HCT116 (cell line): ENCODE measurements around the gene LSAMP. TPM values are rescaled to one million over a fixed set of nuclear protein-coding genes. Genes with fewer than 3 reads are reported as not detected.

Source experiments
- ATAC-seq: fragments of 200-7000 bp; cut with Tn5 transposase; 2 replicates; pipeline ENCODE4 v1.9.1; 2020; ENCODE audit warnings: mild to moderate bottlenecking, moderate library complexity
- BruUV-seq: library from RNA; stranded (reverse); fragments of 400-500 nt; replicated peaks from 2 replicates; lab custom pipeline; 2021; lab: Mats Ljungman, UMichigan
- CTCF ChIA-PET: fragments of 300-600 bp; sonication (Branson Sonifier 250); formaldehyde crosslinking; loops from one replicate; lab custom pipeline; 2021; ENCODE audit warnings: antibody characterized with exemption; lab: Charles Lee
- POLR2A ChIA-PET: fragments of 300-600, 350-600 bp; sonication (Branson Sonifier 250); formaldehyde crosslinking; loops from one replicate; lab custom pipeline; 2021; ENCODE audit warnings: antibody characterized with exemption; lab: Charles Lee
- RAD21 ChIA-PET, 2 experiments: fragments of 300-600 bp; sonication (Branson Sonifier 250); formaldehyde crosslinking; loops; one replicate each; lab custom pipeline; 2023; ENCODE audit warnings: low total read pairs in 2 of 2; ENCODE audit not compliant: uncharacterized antibody in 2 of 2, unreplicated experiment in 2 of 2, low non-redundant PET in 1 of 2; lab: Charles Lee
- DNase-seq: peaks from one replicate; pipeline ENCODE4 v3.0.0-alpha.2; 2010; ENCODE audit warnings: low read depth, low spot score
- H2AFZ ChIP-seq: fragments of 200-600 bp; shearing (Covaris generic), sonication (generic); 2 replicates; pipeline ENCODE4 v1.6.1; 2017; ENCODE audit warnings: low read depth, mixed run types, mixed read lengths, antibody characterized with exemption, low read length; ENCODE audit not compliant: poor library complexity, severe bottlenecking
- H3K27ac ChIP-seq: 2 replicates; pipeline ENCODE4 v1.5.1; 2012; ENCODE audit warnings: low read depth, low read length
- H3K27me3 ChIP-seq: fragments of 200-600 bp; sonication (generic); 2 replicates; pipeline ENCODE4 v1.6.1; 2016; ENCODE audit warnings: mixed run types, low read length, mixed read lengths; ENCODE audit not compliant: insufficient read depth
- H3K36me3 ChIP-seq, 2 experiments: fragments of 200-500 bp in 1 of 2; fragments of 200-600 bp in 1 of 2; sonication (Bioruptor generic) in 1 of 2; sonication (generic) in 1 of 2; 2 replicates each; pipeline versions ENCODE4 v1.5.1 to v1.6.1; 2014 to 2016; ENCODE audit warnings: low read length in 2 of 2, inconsistent platforms in 1 of 2, mixed read lengths in 1 of 2, mixed run types in 1 of 2; ENCODE audit not compliant: insufficient read depth in 2 of 2, control insufficient read depth in 1 of 2
- H3K4me1 ChIP-seq, 2 experiments: fragments of 200-600 bp in 1 of 2; sonication (generic) in 1 of 2; 2 replicates each; pipeline versions ENCODE4 v1.5.1 to v1.6.1; 2012 to 2017; ENCODE audit warnings: low read length in 2 of 2, inconsistent platforms in 1 of 2, mild to moderate bottlenecking in 1 of 2, mixed read lengths in 1 of 2, mixed run types in 1 of 2, moderate library complexity in 1 of 2; ENCODE audit not compliant: insufficient read depth in 2 of 2, control insufficient read depth in 1 of 2
- H3K4me2 ChIP-seq: fragments of 200-600 bp; sonication (generic); 2 replicates; pipeline ENCODE4 v1.6.1; 2017; ENCODE audit warnings: mixed run types, low read length, mixed read lengths
- H3K4me3 ChIP-seq, 2 experiments: fragments of 200-600 bp in 1 of 2; sonication (generic) in 1 of 2; replicated peaks in 1 of 2; 2 replicates each; pipeline ENCODE4 v1.5.1; 2011 to 2016; ENCODE audit warnings: low read length in 2 of 2, control low read depth in 1 of 2, low read depth in 1 of 2, mild to moderate bottlenecking in 1 of 2, mixed read lengths in 1 of 2, mixed run types in 1 of 2
- H3K79me2 ChIP-seq: fragments of 200-600 bp; sonication (generic); 2 replicates; pipeline ENCODE4 v1.6.1; 2017; ENCODE audit warnings: mild to moderate bottlenecking, mixed run types, low read length, moderate library complexity, mixed read lengths; ENCODE audit not compliant: insufficient read depth
- H3K9ac ChIP-seq: fragments of 200-600 bp; sonication (generic); 2 replicates; pipeline ENCODE4 v1.6.1; 2016; ENCODE audit warnings: low read length, mixed read lengths
- H3K9me2 ChIP-seq: fragments of 200-600 bp; sonication (generic), shearing (Covaris generic); 2 replicates; pipeline ENCODE4 v1.6.1; 2017; ENCODE audit warnings: mixed run types, mild to moderate bottlenecking, moderate library complexity; ENCODE audit not compliant: insufficient read depth
- H3K9me3 ChIP-seq, 2 experiments: fragments of 200-500 bp in 1 of 2; fragments of 200-600 bp in 1 of 2; sonication (Bioruptor generic) in 1 of 2; sonication (generic) in 1 of 2; 2 replicates each; pipeline ENCODE4 v1.6.1; 2014 to 2017; ENCODE audit warnings: low read length in 2 of 2, mixed read lengths in 2 of 2, inconsistent platforms in 1 of 2, low read depth in 1 of 2, mild to moderate bottlenecking in 1 of 2, mixed run types in 1 of 2, moderate library complexity in 1 of 2; ENCODE audit not compliant: control insufficient read depth in 1 of 2, insufficient read depth in 1 of 2
- H4K20me1 ChIP-seq: fragments of 200-600 bp; sonication (generic), shearing (Covaris generic); 2 replicates; pipeline ENCODE4 v1.6.1; 2017; ENCODE audit warnings: mixed run types, mild to moderate bottlenecking, moderate library complexity; ENCODE audit not compliant: insufficient read depth
- ATF3 ChIP-seq: IDR thresholded peaks from 2 replicates; pipeline ENCODE4 v1.6.1; 2012
- CEBPB ChIP-seq: IDR thresholded peaks from 2 replicates; pipeline ENCODE4 v1.6.1; 2012; ENCODE audit warnings: low read depth
- CTCF ChIP-seq, 3 experiments: fragments of 200-600 bp in 1 of 3; sonication (generic) in 1 of 3; IDR thresholded peaks in 2 of 3; conservative IDR thresholded peaks in 1 of 3; 2 replicates each; pipeline ENCODE4 v1.5.1; 2012 to 2017; ENCODE audit warnings: low read depth in 2 of 3, low read length in 2 of 3, antibody characterized with exemption in 1 of 3, borderline replicate concordance in 1 of 3, control low read depth in 1 of 3, mild to moderate bottlenecking in 1 of 3, mixed read lengths in 1 of 3, mixed run types in 1 of 3, moderate library complexity in 1 of 3; ENCODE audit not compliant: insufficient read depth in 1 of 3
- ELF1 ChIP-seq: IDR thresholded peaks from 2 replicates; pipeline ENCODE4 v1.6.1; 2012; ENCODE audit warnings: low read depth, borderline replicate concordance
- EZH2 ChIP-seq: fragments of 200-600 bp; sonication (generic); IDR thresholded peaks from 2 replicates; pipeline ENCODE4 v1.6.1; 2017; ENCODE audit warnings: antibody characterized with exemption, mixed run types
- EZH2phosphoT487 ChIP-seq: fragments of 200-600 bp; IDR thresholded peaks from 2 replicates; pipeline ENCODE4 v1.6.1; 2018; ENCODE audit warnings: antibody characterized with exemption, borderline replicate concordance
- MAX ChIP-seq: IDR thresholded peaks from 2 replicates; pipeline ENCODE4 v1.6.1; 2012
- POLR2A ChIP-seq: IDR thresholded peaks from 2 replicates; pipeline ENCODE4 v1.7.0; 2011; ENCODE audit warnings: borderline replicate concordance; ENCODE audit not compliant: insufficient read depth, insufficient read length; ENCODE audit errors: extremely low read depth
- POLR2AphosphoS5 ChIP-seq: IDR thresholded peaks from 2 replicates; pipeline ENCODE4 v1.6.1; 2011; ENCODE audit warnings: mild to moderate bottlenecking, low read depth, low read length, moderate library complexity
- REST ChIP-seq: IDR thresholded peaks from 2 replicates; pipeline ENCODE4 v1.6.1; 2012; ENCODE audit warnings: low read depth
- SIN3A ChIP-seq: IDR thresholded peaks from 2 replicates; pipeline ENCODE4 v1.6.1; 2012; ENCODE audit warnings: low read depth
- SP1 ChIP-seq: IDR thresholded peaks from 2 replicates; pipeline ENCODE4 v1.6.1; 2012; ENCODE audit warnings: low read depth
- SRF ChIP-seq: IDR thresholded peaks from 2 replicates; pipeline ENCODE4 v1.6.1; 2012; ENCODE audit warnings: low read depth
- TCF7L2 ChIP-seq: IDR thresholded peaks from 2 replicates; pipeline ENCODE4 v1.7.0; 2011; ENCODE audit warnings: borderline replicate concordance, inconsistent platforms; ENCODE audit not compliant: insufficient read depth, insufficient read length; ENCODE audit errors: extremely low read depth
- ZBTB33 ChIP-seq: IDR thresholded peaks from 2 replicates; pipeline ENCODE4 v1.6.1; 2011; ENCODE audit warnings: mild to moderate bottlenecking, low read length, moderate library complexity; ENCODE audit not compliant: insufficient replicate concordance; ENCODE audit errors: extremely low read depth
- ZFX ChIP-seq: fragments of 450-650 bp; IDR thresholded peaks from 2 replicates; pipeline ENCODE4 v1.6.1; 2017
- ZNF274 ChIP-seq: fragments of 200-500 bp; sonication (Bioruptor generic); IDR thresholded peaks from 2 replicates; pipeline ENCODE4 v1.6.1; 2014; ENCODE audit warnings: mild to moderate bottlenecking, low read depth, low read length, inconsistent platforms
- intact Hi-C: fragments of 100-400 bp; cut with micrococcal nuclease; formaldehyde crosslinking; loops from 2 replicates; pipeline ENCODE4 v1.10.0; 2022
- total RNA-seq: library from RNA; stranded (reverse); gene quantifications from one replicate; pipeline ENCODE4 v1.2.1, GENCODE V29; 2021; ENCODE audit not compliant: unreplicated experiment

The LSAMP gene
- total RNA-seq, 1 experiment from 2014 or later = 0.25 TPM

GRCh38 chr3:116449546-116450350, 4.5 kb upstream of the LSAMP start:
- CTCF ChIA-PET = no interaction called here
- no peak for DNase-seq
- H3K9me3 ChIP-seq = no peaks in the 10 kb centered on the region
- POLR2A ChIA-PET = no interaction called here
- H3K9ac ChIP-seq = no peak overlapping the region
- no peaks in the 10 kb centered on the region for H4K20me1 ChIP-seq
- intact Hi-C loops = loop anchor here (10.0 kb wide), 1 partner anchor 305 kb away; no protein-coding TSS in a partner anchor
- no peaks in the 10 kb centered on the region for H3K79me2 ChIP-seq
- H3K27me3 ChIP-seq = no peaks in the 10 kb centered on the region
- H3K27ac ChIP-seq = no peak overlapping the region
- ATAC-seq = no peak
- no peak for TF ChIP-seq REST
- no peak for TF ChIP-seq SRF
- TF ChIP-seq POLR2AphosphoS5 = no peak
- no peak for TF ChIP-seq SP1
- no peak for TF ChIP-seq CEBPB
- no peak for TF ChIP-seq EZH2phosphoT487
- TF ChIP-seq POLR2A = no peak
- TF ChIP-seq ZBTB33 = no peak
- no peak for TF ChIP-seq ZNF274
- TF ChIP-seq SIN3A = no peak
- TF ChIP-seq CTCF (IDR thresholded peaks at IDR 0.05 in 2 of 3, conservative IDR thresholded peaks at IDR 0.05 in 1 of 3; ENCODE audit: borderline replicate concordance in 1 of 3, insufficient read depth in 1 of 3, low read depth in 2 of 3, low read length in 2 of 3) = no peak
- TF ChIP-seq MAX = no peak
- TF ChIP-seq ZFX = no peak
- no peak for TF ChIP-seq ELF1
- TF ChIP-seq TCF7L2 = no peak
- TF ChIP-seq EZH2 = no peak
- no peak for TF ChIP-seq ATF3
- BruUV-seq = no TSS peak
- H3K36me3 ChIP-seq = no peaks in the 10 kb centered on the region
- no peak overlapping the region for H3K4me2 ChIP-seq
- no peaks in the 10 kb centered on the region for H3K9me2 ChIP-seq
- H3K4me1 ChIP-seq = no peaks in the 10 kb centered on the region
- RAD21 ChIA-PET = no interaction called here
- no peak overlapping the region for H2AFZ ChIP-seq
- no peak overlapping the region for H3K4me3 ChIP-seq
